Upper lobe of left lung (tissue), 4 donors: Measurements from ENCODE around the gene ZNF408.

Experiments used
- CTCF ChIP-seq, 6 experiments: fragments of 450-650 bp in 4 of 6; fragments of 200-600 bp in 2 of 6; sonication (generic) in 2 of 6; IDR thresholded peaks; one replicate each; pipeline ENCODE4 v1.5.1; 2016 to 2019; ENCODE audit warnings: antibody characterized with exemption in 6 of 6
- EP300 ChIP-seq, 4 donors: sonication (generic); formaldehyde crosslinking; IDR thresholded peaks; one replicate each; pipeline ENCODE4 v1.5.1; 2017; ENCODE audit warnings: antibody characterized with exemption in 4 of 4, control low read depth in 2 of 4
- POLR2A ChIP-seq, 4 donors: fragments of 450-650 bp; IDR thresholded peaks; one replicate each; pipeline ENCODE4 v1.5.1; 2016 to 2017; ENCODE audit warnings: antibody characterized with exemption in 4 of 4, mild to moderate bottlenecking in 2 of 4

- TF ChIP-seq CTCF (IDR thresholded peaks at IDR 0.05) (no peak), EP300 (IDR thresholded peaks at IDR 0.05) (no peak), POLR2A (IDR thresholded peaks at IDR 0.05) (no peak)
Measured at GRCh38 chr11:46695345-46696211, 5.3 kb upstream of the ZNF408 start.
